Fibroblast of pulmonary artery (primary cell): ENCODE results near the gene DTD1.
A peak's percentile ranks its signal among the peaks of the same experiment; 100 is the strongest.

Experiments
- DNase-seq: peaks from one replicate; pipeline ENCODE4 v3.0.0-alpha.2; 2010; ENCODE audit warnings: low read depth
- H3K4me3 ChIP-seq: replicated peaks from 2 replicates; pipeline ENCODE4 v1.5.1; 2011; ENCODE audit warnings: low read depth, mild to moderate bottlenecking, control low read depth, low read length, moderate library complexity
- TF ChIP-seq, protein P1 (sequence below): IDR thresholded peaks from 2 replicates; pipeline ENCODE4 v1.5.1; 2011; ENCODE audit warnings: mild to moderate bottlenecking, control low read depth, low read length, inconsistent platforms; ENCODE audit errors: missing control alignments

Gene DTD1

DNA sequence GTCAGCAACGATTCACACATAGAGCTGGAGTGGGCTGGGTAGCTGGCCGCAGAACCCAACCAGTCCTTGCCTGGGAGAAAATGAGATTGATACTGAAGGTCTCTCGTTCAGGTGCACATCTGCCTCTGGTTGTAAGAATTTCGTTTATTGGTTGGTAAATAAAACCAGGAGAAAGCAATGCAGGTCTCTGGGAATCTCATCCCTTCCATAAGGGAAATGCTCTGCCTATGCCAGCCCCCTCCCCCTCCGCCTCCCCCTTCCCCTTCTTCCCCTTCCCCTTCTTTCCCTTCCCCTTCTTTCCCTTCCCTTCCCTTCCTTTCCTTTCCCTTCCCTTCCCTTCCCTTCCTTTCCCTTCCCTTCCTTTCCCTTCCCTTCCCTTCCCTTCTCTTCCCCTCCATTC, 107.3 kb downstream of the DTD1 start:
- TF ChIP-seq, protein P1, sequence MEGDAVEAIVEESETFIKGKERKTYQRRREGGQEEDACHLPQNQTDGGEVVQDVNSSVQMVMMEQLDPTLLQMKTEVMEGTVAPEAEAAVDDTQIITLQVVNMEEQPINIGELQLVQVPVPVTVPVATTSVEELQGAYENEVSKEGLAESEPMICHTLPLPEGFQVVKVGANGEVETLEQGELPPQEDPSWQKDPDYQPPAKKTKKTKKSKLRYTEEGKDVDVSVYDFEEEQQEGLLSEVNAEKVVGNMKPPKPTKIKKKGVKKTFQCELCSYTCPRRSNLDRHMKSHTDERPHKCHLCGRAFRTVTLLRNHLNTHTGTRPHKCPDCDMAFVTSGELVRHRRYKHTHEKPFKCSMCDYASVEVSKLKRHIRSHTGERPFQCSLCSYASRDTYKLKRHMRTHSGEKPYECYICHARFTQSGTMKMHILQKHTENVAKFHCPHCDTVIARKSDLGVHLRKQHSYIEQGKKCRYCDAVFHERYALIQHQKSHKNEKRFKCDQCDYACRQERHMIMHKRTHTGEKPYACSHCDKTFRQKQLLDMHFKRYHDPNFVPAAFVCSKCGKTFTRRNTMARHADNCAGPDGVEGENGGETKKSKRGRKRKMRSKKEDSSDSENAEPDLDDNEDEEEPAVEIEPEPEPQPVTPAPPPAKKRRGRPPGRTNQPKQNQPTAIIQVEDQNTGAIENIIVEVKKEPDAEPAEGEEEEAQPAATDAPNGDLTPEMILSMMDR: no peak
- H3K4me3 ChIP-seq: no peak overlapping the region
- DNase-seq: no peak

DNA sequence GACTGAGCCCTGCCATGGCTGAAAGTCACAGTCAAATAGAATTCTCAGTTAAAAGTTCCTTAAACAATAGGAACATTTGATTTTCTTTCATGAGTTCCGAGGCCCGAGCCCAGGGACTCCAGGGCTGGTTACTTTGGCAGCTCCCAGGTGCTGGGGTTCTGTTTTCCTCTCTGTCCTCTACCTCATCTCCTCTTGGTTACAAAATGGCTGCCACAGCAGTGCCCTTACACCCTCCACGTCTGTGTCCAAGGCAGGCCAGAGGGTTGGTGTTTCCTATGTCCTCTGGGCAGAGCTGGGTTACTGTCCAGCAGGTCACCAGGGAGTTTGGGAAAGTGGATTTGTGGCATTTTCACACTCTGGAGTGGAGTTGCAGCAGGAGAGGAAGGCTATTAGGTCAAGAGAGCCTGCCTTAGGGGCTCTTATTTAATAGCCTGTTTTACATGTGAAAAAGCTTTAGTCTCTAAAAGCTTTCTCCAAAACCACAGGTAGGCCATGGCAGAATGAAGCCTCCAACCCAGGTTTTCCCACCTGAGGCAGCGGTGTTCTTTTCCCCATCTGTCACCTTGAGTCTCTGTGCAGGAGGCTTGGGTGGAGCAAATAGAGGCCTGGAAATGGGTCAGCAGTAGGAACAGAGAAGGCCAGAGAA, 111.0 kb downstream of the DTD1 start:
- H3K4me3 ChIP-seq: no peak overlapping the region
- TF ChIP-seq, protein P1: no peak
- DNase-seq: no peak

DNA sequence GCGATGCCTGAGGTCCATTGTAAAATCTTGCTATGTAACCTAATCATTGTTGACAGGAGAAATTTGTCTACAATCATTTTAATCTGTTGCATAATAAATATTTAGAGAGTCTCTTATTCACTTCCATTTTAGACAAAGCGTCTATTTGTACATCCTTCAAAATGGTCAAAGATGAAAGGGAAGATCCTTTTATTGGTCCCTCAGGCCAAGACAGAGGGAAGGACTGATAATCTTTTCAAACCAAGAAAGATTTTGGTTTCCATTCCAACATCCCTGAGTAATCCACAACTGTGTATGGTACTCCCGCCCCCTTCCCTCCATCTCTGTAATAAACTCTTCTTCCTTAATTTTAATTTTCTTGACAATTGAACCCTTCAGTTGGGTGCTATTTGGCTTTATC, 114.1 kb downstream of the DTD1 start:
- TF ChIP-seq, protein P1: no peak
- no peak for DNase-seq
- H3K4me3 ChIP-seq: no peak overlapping the region

DNA sequence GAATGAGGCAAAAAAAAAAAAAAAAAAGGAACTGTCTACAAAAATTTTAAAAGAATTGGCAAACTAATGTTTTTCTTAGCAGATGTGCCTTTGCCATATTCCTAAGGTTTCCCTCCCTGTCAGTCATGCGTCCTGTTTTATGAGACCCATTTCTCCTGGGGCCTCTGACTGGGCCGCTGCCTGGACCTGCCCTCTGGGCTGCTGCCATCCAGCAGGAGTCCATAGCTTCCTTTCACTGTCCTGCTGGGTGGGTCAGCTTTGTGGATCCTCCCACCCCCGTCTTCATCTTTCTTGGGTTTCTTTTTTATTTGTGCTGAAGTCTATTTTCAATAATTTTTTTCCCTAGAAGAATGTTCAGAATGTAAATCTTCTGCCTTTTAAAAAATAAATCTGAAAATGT, 114.9 kb downstream of the DTD1 start:
- no peak for DNase-seq
- TF ChIP-seq, protein P1: no peak
- no peak overlapping the region for H3K4me3 ChIP-seq

DNA sequence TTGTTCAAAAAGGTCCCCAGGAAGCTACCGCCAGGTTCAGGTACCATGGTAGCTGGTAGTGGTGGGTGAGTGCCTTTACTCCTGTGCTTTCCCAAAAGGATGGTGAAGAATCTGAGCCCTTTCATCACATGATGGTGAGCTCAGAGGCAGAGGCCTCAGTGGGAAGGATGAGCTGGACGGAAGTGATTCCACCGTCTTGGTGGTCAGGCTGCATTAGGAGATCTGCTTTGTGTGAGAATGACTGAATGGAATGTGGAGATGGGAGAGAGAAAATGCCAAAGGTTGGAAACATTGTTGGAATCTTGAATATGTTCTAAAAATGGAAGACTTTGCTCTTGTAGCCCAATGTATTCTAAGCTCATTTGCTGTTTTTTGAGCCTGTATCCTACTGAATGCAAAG, 117.6 kb downstream of the DTD1 start:
- TF ChIP-seq, protein P1: no peak
- H3K4me3 ChIP-seq: no peak overlapping the region
- peak; percentile 71 for DNase-seq

DNA sequence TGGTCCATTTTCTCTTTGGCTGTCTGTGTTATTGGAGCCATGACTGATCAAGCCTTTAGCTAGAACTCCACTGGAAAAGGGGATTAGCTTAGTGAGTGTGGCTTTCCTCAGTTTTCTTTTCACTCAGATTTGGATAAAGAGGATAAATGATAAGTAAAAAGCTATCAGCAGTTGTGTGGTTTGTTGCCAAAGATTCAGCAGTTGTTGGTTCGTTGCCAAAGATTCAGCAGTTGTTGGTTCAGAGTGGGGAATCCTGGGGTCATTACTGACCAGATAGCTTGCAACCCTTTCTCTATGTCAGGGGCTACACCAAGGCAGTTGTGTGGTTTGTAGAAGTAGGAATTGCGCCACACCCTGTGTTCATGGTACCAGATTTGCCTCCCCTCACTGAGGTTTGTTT, 118.1 kb downstream of the DTD1 start:
- DNase-seq: peak; percentile 13
- H3K4me3 ChIP-seq: no peak overlapping the region
- TF ChIP-seq, protein P1: no peak

DNA sequence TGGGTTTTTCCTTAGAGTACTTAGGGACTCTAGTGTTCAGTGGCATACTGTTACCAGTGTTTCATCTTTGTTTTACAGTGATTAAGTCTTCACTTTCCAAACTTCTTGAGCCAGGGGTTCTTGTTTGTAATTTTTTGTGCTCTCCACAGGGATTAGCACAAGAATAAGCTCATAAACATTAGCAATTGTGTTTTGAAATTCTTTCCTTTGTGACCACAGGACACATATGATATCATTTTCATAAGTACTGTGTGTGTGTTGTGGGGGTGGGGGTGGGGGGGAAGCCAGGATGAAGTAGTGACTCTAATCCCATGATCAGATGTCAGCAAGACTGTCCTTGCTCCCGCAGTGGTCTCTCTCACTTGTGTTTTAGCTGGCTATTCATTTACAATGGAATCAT, 124.3 kb downstream of the DTD1 start:
- no peak for DNase-seq
- TF ChIP-seq, protein P1: no peak
- H3K4me3 ChIP-seq: no peak overlapping the region
